AG09309 (cell line): ENCODE data around the gene ZNF862.

Source experiments
- DNase-seq: peaks from one replicate; pipeline ENCODE4 v3.0.0-alpha.2; 2010; ENCODE audit warnings: low read depth
- H3K4me3 ChIP-seq: 2 replicates; pipeline ENCODE4 v1.5.1; 2011; ENCODE audit warnings: mild to moderate bottlenecking, low read depth, low read length, moderate library complexity; ENCODE audit not compliant: control insufficient read depth
- CTCF ChIP-seq: IDR thresholded peaks from 2 replicates; pipeline ENCODE4 v1.5.1; 2011; ENCODE audit warnings: mild to moderate bottlenecking, low read depth, low read length, inconsistent platforms; ENCODE audit not compliant: insufficient read depth, control insufficient read depth; ENCODE audit errors: missing control alignments

ZNF862 gene

DNA sequence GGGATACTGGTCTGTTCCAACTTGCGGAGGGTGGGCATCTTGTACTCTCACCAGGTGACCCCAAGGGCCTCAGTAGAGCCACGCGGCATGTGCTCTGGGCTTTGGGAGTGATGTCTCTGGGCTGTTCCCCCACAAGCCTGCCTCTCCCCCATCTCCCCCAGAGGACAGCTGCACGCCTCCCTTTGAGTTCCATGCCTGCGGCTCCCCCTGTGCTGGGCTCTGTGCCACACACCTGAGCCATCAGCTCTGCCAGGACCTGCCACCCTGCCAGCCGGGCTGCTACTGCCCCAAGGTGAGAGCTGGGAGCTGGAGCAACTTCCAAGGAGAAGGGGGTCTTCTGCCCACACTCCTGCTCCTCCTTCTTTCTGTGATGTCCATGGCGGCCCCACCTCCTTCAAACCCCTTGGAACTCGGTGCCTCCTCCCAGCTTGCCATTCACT is 15.0 kb upstream of the ZNF862 start:
- DNase-seq: no peak
- no peak for TF ChIP-seq CTCF
- H3K4me3 ChIP-seq: no peak overlapping the region

- no peak overlapping the region for H3K4me3 ChIP-seq
- TF ChIP-seq CTCF: no peak
- DNase-seq: no peak
Measured at GRCh38 chr7:149823631-149824199, 14.5 kb upstream of the ZNF862 start.

GRCh38 chr7:149824301-149824741 is 13.9 kb upstream of the ZNF862 start:
- DNase-seq: no peak
- H3K4me3 ChIP-seq: no peak overlapping the region
- no peak for TF ChIP-seq CTCF

- DNase-seq: no peak
- no peak overlapping the region for H3K4me3 ChIP-seq
- no peak for TF ChIP-seq CTCF
Measured at GRCh38 chr7:149824748-149825566, 13.2 kb upstream of the ZNF862 start.

DNA sequence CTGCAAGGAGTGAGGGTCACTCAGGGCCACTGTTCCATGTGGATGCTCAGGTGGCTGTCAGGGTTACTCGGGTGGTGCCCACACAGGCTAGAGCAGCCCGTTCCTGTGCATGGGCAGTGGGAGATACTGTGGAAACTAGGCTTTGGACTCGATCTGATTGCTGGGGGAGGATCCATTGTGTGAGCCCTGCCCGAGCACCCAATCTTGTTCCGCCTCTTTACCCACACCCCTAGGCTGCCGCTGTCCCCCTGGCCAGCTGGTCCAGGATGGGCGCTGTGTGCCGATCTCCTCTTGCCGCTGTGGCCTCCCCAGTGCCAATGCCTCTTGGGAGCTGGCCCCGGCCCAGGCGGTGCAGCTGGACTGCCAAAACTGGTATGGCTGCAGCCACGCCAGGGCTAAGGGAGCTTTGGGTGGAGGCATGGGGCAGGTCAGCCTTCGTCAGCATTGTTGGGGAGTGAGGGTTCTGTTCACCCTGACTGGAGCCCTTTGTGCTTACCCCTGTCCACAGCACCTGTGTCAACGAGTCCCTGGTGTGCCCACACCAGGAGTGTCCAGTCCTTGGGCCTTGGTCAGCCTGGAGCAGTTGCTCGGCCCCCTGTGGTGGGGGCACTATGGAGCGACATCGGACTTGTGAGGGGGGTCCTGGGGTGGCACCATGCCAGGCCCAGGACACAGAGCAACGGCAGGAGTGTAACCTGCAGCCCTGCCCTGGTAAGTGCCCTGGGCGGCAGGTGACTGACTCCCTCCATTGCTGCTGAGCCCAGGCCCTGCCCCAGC is 12.4 kb upstream of the ZNF862 start:
- no peak for DNase-seq
- no peak for TF ChIP-seq CTCF

DNA sequence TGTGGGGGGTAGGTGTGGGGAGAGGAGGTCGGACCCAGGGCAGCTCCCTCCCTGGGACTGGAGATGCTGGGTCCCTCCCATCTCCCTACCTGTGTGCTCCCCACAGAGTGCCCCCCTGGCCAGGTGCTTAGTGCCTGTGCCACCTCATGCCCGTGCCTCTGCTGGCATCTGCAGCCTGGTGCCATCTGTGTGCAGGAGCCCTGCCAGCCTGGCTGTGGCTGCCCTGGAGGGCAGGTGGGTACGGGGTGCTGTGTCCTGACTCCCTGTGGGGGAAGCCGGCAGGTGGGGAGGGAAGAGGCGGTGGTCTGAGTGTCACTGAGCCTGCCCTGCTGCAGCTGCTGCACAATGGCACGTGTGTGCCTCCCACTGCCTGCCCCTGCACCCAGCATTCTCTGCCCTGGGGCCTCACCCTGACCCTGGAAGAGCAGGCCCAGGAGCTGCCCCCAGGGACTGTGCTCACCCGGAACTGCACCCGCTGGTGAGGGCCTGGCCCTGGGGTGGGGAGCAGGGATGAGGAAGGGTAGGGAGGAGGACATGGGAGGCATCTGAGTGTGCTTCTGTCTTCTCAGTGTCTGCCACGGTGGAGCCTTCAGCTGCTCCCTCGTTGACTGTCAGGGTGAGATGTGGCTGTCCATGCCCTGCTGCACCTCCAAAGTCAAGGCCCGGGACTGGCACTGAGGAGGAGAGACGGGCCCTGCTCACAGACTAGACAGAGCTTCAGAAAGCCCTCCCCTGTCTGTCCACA is 11.7 kb upstream of the ZNF862 start:
- no peak for DNase-seq
- TF ChIP-seq CTCF: no peak
- no peak overlapping the region for H3K4me3 ChIP-seq

More for the DNA sequence above, 12.4 kb upstream of the ZNF862 start:
- H3K4me3 ChIP-seq: no peak overlapping the region
